GM12891 (cell line): ENCODE measurements around the gene OR1K1.

Source experiments
- POLR2A ChIP-seq: IDR thresholded peaks from 2 replicates; pipeline ENCODE4 v1.6.1; 2011; ENCODE audit warnings: low read depth, low read length, control low read depth
- POLR2AphosphoS5 ChIP-seq: IDR thresholded peaks from 2 replicates; pipeline ENCODE4 v1.6.1; 2011; ENCODE audit warnings: low read depth, low read length, control low read depth

- TF ChIP-seq POLR2A (no peak), POLR2AphosphoS5 (no peak)
Observed at GRCh38 chr9:122786338-122786737, 13.6 kb upstream of the OR1K1 start.
